DND-41 (cell line): ENCODE data around the gene STIMATE.

Experiments
- CTCF ChIP-seq: IDR thresholded peaks from 2 replicates; pipeline ENCODE4 v1.5.1; 2012; ENCODE audit warnings: borderline replicate concordance, low read length, moderate library complexity, mild to moderate bottlenecking; ENCODE audit not compliant: poor library complexity, severe bottlenecking; ENCODE audit errors: extremely low read depth
- EZH2 ChIP-seq: IDR thresholded peaks from 3 replicates; pipeline ENCODE4 v1.6.1; 2012; ENCODE audit warnings: borderline replicate concordance, low read depth, mild to moderate bottlenecking, moderate library complexity, low read length, inconsistent platforms; ENCODE audit not compliant: severe bottlenecking

- TF ChIP-seq CTCF (no peak), EZH2 (no peak)
These were observed 39.5 kb downstream of the STIMATE start for GRCh38 chr3:52857864-52858263.
